ENCODE results near the gene INTS6.

INTS6 gene

GRCh38 chr13:51380269-51380668 is 72.6 kb downstream of the INTS6 start:
- no peak for TF ChIP-seq Cebpa-rat (IDR thresholded peaks at IDR 0.05)
- H3K4me3 ChIP-seq: no peak overlapping the region
- no peak overlapping the region for H3K4me2 ChIP-seq
- peaks cover 85% of the 10 kb centered on the region for H3K36me3 ChIP-seq
- no peaks in the 10 kb centered on the region for H4K20me1 ChIP-seq
- no peak overlapping the region for H3K27ac ChIP-seq
- H3K4me1 ChIP-seq: no peaks in the 10 kb centered on the region
- no peak overlapping the region for H3K9ac ChIP-seq
- H3K27me3 ChIP-seq: no peaks in the 10 kb centered on the region
- H3K9me3 ChIP-seq: no peaks in the 10 kb centered on the region

GRCh38 chr13:51373451-51373850 is 79.4 kb downstream of the INTS6 start:
- no peak overlapping the region for H3K27ac ChIP-seq
- H3K9me3 ChIP-seq: no peaks in the 10 kb centered on the region
- no peak overlapping the region for H3K4me2 ChIP-seq
- H3K9ac ChIP-seq: no peak overlapping the region
- no peak overlapping the region for H3K4me3 ChIP-seq
- H3K36me3 ChIP-seq: peaks cover 93% of the 10 kb centered on the region
- H3K4me1 ChIP-seq: no peaks in the 10 kb centered on the region
- no peak for TF ChIP-seq Cebpa-rat (IDR thresholded peaks at IDR 0.05)
- no peaks in the 10 kb centered on the region for H3K27me3 ChIP-seq
- H4K20me1 ChIP-seq: 0 out of 2 replicates have a peak, but pooled peaks cover 10% of the 10 kb centered on the region

GRCh38 chr13:51371768-51372399 is 81.0 kb downstream of the INTS6 start:
- Histone ChIP-seq H4K20me1 (0 out of 2 replicates have a peak, but pooled peaks cover 10% of the 10 kb centered on the region), H3K27ac (no peak overlapping the region), H3K9me3 (no peaks in the 10 kb centered on the region), H3K4me2 (no peak overlapping the region), H3K9ac (no peak overlapping the region), H3K27me3 (no peaks in the 10 kb centered on the region), H3K36me3 (peaks cover 92% of the 10 kb centered on the region), H3K4me1 (no peaks in the 10 kb centered on the region), H3K4me3 (no peak overlapping the region)
- TF ChIP-seq Cebpa-rat (IDR thresholded peaks at IDR 0.05): no peak

- no peaks in the 10 kb centered on the region for H3K4me1 ChIP-seq
- no peak overlapping the region for H3K4me2 ChIP-seq
- H3K9me3 ChIP-seq: no peaks in the 10 kb centered on the region
- H3K4me3 ChIP-seq: no peak overlapping the region
- no peak overlapping the region for H3K27ac ChIP-seq
- H3K27me3 ChIP-seq: no peaks in the 10 kb centered on the region
- peaks cover 93% of the 10 kb centered on the region for H3K36me3 ChIP-seq
- 0 out of 2 replicates have a peak, but pooled peaks cover 10% of the 10 kb centered on the region for H4K20me1 ChIP-seq
- H3K9ac ChIP-seq: no peak overlapping the region
- no peak for TF ChIP-seq Cebpa-rat (IDR thresholded peaks at IDR 0.05)
These were observed 82.0 kb downstream of the INTS6 start for GRCh38 chr13:51370811-51371210.

- H3K36me3 ChIP-seq: peaks cover 86% of the 10 kb centered on the region
These were observed 82.7 kb downstream of the INTS6 start for GRCh38 chr13:51370116-51370515.

GRCh38 chr13:51364404-51365008 is 88.3 kb downstream of the INTS6 start:
- no peaks in the 10 kb centered on the region for H3K27me3 ChIP-seq
- H3K27ac ChIP-seq: no peak overlapping the region
- no peak overlapping the region for H3K4me2 ChIP-seq
- no peaks in the 10 kb centered on the region for H3K9me3 ChIP-seq
- H3K9ac ChIP-seq: no peak overlapping the region
- 0 out of 2 replicates have a peak, but pooled peaks cover 7% of the 10 kb centered on the region for H3K4me1 ChIP-seq
- no peaks in the 10 kb centered on the region for H4K20me1 ChIP-seq
- H3K4me3 ChIP-seq: no peak overlapping the region
- TF ChIP-seq Cebpa-rat (IDR thresholded peaks at IDR 0.05): no peak
- H3K36me3 ChIP-seq: peaks cover 47% of the 10 kb centered on the region

More at GRCh38 chr13:51370116-51370515, 82.7 kb downstream of the INTS6 start:
- Histone ChIP-seq H3K9ac (no peak overlapping the region), H3K4me3 (no peak overlapping the region), H4K20me1 (0 out of 2 replicates have a peak, but pooled peaks cover 10% of the 10 kb centered on the region), H3K4me1 (no peaks in the 10 kb centered on the region), H3K9me3 (no peaks in the 10 kb centered on the region), H3K27ac (no peak overlapping the region), H3K4me2 (no peak overlapping the region), H3K27me3 (no peaks in the 10 kb centered on the region)
- no peak for TF ChIP-seq Cebpa-rat (IDR thresholded peaks at IDR 0.05)

GRCh38 chr13:51363625-51364024 is 89.2 kb downstream of the INTS6 start:
- Histone ChIP-seq H3K27me3 (no peaks in the 10 kb centered on the region), H3K9me3 (no peaks in the 10 kb centered on the region), H3K36me3 (peaks cover 39% of the 10 kb centered on the region), H4K20me1 (no peaks in the 10 kb centered on the region), H3K4me1 (0 out of 2 replicates have a peak, but pooled peaks cover 7% of the 10 kb centered on the region), H3K9ac (no peak overlapping the region), H3K4me2 (no peak overlapping the region), H3K4me3 (no peak overlapping the region), H3K27ac (no peak overlapping the region)
- TF ChIP-seq Cebpa-rat (IDR thresholded peaks at IDR 0.05): no peak

- no peak overlapping the region for H3K4me3 ChIP-seq
- H3K27ac ChIP-seq: no peak overlapping the region
- H3K27me3 ChIP-seq: no peaks in the 10 kb centered on the region
- H3K36me3 ChIP-seq: peaks cover 19% of the 10 kb centered on the region
- no peak overlapping the region for H3K4me2 ChIP-seq
- no peak for TF ChIP-seq Cebpa-rat (IDR thresholded peaks at IDR 0.05)
- H3K4me1 ChIP-seq: 0 out of 2 replicates have a peak, but pooled peaks cover 7% of the 10 kb centered on the region
- H3K9me3 ChIP-seq: no peaks in the 10 kb centered on the region
- no peak overlapping the region for H3K9ac ChIP-seq
- H4K20me1 ChIP-seq: no peaks in the 10 kb centered on the region
These were observed 91.7 kb downstream of the INTS6 start for GRCh38 chr13:51361106-51361505.

- H3K27ac ChIP-seq: no peak overlapping the region
- no peak overlapping the region for H3K4me3 ChIP-seq
- no peaks in the 10 kb centered on the region for H3K27me3 ChIP-seq
- no peak overlapping the region for H3K9ac ChIP-seq
- no peaks in the 10 kb centered on the region for H4K20me1 ChIP-seq
- 0 out of 2 replicates have a peak, but pooled peaks cover 7% of the 10 kb centered on the region for H3K4me1 ChIP-seq
- H3K36me3 ChIP-seq: peaks cover 16% of the 10 kb centered on the region
- no peak for TF ChIP-seq Cebpa-rat (IDR thresholded peaks at IDR 0.05)
- H3K4me2 ChIP-seq: no peak overlapping the region
- H3K9me3 ChIP-seq: no peaks in the 10 kb centered on the region
These were observed 92.3 kb downstream of the INTS6 start for GRCh38 chr13:51360489-51360888.

- no peak overlapping the region for H3K27ac ChIP-seq
- H3K9ac ChIP-seq: no peak overlapping the region
- no peak overlapping the region for H3K4me3 ChIP-seq
- H3K9me3 ChIP-seq: no peaks in the 10 kb centered on the region
- H3K4me1 ChIP-seq: no peaks in the 10 kb centered on the region
- no peak for TF ChIP-seq Cebpa-rat (IDR thresholded peaks at IDR 0.05)
- no peak overlapping the region for H3K4me2 ChIP-seq
- no peaks in the 10 kb centered on the region for H4K20me1 ChIP-seq
- H3K27me3 ChIP-seq: no peaks in the 10 kb centered on the region
- H3K36me3 ChIP-seq: peaks cover 10% of the 10 kb centered on the region
These were observed 93.5 kb downstream of the INTS6 start for GRCh38 chr13:51359352-51359751.

Data from BLaER1 (cell line).